NT2/D1 (cell line): ENCODE results near the gene NKG7.

Experiments
- DNase-seq: peaks from one replicate; pipeline ENCODE4 v3.0.0-alpha.2; 2011; ENCODE audit warnings: low read depth, low spot score
- H3K27me3 ChIP-seq: 2 replicates; pipeline ENCODE4 v1.6.0; 2011; ENCODE audit warnings: mild to moderate bottlenecking; ENCODE audit not compliant: insufficient read length, insufficient read depth
- H3K36me3 ChIP-seq: 2 replicates; pipeline ENCODE4 v1.6.1; 2011; ENCODE audit warnings: mild to moderate bottlenecking, low read length, mixed read lengths; ENCODE audit not compliant: insufficient read depth, insufficient read length
- H3K4me1 ChIP-seq: 2 replicates; pipeline ENCODE4 v1.5.1; 2011; ENCODE audit not compliant: insufficient read depth, insufficient read length
- H3K4me3 ChIP-seq: 2 replicates; pipeline ENCODE4 v1.5.1; 2011; ENCODE audit warnings: low read depth; ENCODE audit not compliant: insufficient read length
- H3K9ac ChIP-seq: 2 replicates; pipeline ENCODE4 v1.6.0; 2011; ENCODE audit warnings: low read depth; ENCODE audit not compliant: insufficient read length
- H3K9me3 ChIP-seq: 2 replicates; pipeline ENCODE4 v1.5.1; 2011; ENCODE audit warnings: mild to moderate bottlenecking, low read length; ENCODE audit not compliant: insufficient read depth
- SUZ12 ChIP-seq: IDR thresholded peaks from 2 replicates; pipeline ENCODE4 v1.6.1; 2011; ENCODE audit not compliant: insufficient read length, insufficient read depth; ENCODE audit errors: extremely low read depth
- YY1 ChIP-seq: IDR thresholded peaks from 2 replicates; pipeline ENCODE4 v1.6.1; 2011; ENCODE audit not compliant: insufficient read length, insufficient read depth
- ZNF274 ChIP-seq: IDR thresholded peaks from 2 replicates; pipeline ENCODE4 v1.6.1; 2011; ENCODE audit warnings: mild to moderate bottlenecking, low read depth, low read length

Gene NKG7

DNA sequence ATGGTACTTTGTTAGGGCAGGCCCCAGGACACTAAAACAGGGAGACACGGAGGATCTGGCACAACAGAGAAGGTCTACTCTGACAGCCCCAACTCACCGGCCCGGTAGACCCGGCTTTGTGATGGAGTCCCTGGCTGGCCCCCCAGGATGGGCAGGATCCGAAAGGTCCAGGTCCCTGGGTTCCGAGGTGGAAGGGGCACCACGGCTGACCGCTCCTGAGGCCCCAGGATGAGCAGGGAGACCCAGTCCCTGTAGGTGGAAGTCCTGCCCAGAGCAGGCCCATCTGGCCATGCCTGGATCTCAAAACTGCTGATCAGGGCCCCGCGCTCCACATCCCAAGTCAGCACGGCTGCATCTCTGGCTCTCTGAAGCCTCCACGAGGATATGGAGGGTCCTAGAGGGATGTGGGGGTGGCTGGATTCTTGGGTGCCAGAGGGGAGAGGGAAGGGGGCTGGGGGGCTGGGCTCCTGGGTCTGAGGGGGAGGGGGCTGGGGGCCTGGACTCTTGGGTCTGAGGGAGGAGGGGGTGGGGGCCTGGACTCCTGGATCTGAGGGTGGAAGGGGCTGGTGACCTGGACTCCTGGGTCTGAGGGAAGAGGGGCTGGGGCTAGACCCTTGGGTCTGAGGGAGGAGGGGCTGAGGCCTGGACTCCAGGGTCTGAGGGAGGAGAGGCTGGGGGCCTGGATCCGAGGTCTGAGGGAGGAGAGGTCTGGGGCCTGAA is 35.2 kb downstream of the NKG7 start:
- peaks cover 3% of the 10 kb centered on the region for H3K36me3 ChIP-seq
- H3K4me1 ChIP-seq, result peaks cover 5% of the 10 kb centered on the region
- H3K9ac ChIP-seq, result no peak overlapping the region
- H3K9me3 ChIP-seq, result no peaks in the 10 kb centered on the region
- peaks cover 5% of the 10 kb centered on the region for H3K27me3 ChIP-seq
- no peak for TF ChIP-seq SUZ12
- no peak for TF ChIP-seq YY1
- no peak for TF ChIP-seq ZNF274
- no peak for DNase-seq
- no peak overlapping the region for H3K4me3 ChIP-seq

DNA sequence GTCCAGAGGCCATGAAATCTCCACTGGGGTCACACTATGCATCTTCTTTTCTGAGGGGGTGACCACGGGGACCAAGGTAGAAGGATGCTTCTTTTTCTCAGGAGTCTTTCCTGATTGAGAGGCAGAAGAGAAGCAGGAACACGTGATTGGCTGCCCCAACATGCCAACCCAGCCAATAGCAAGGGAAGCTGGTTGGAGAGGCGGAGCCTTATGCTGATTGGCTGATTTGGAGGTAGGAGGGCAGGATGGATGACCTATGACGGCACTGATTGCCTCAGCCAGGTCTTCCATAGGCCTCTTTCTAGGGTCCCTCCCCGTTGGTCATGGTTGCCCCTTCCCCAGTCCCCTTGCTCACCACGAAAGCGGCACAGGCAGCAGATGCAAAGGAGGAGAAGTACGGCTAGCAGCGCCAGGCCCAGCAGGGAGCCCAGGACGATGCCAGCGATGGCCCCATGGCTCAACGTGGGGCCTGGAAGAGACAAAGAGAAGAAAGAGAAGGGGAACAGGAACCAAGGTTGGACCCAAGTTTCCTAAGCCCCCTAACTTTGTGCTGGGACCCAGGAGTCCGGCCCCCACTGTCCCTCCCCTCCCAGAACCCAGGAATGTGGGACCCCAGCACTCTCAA is 38.5 kb downstream of the NKG7 start:
- TF ChIP-seq SUZ12 (no peak), ZNF274 (no peak), YY1 (no peak)
- Histone ChIP-seq H3K4me3 (no peak overlapping the region), H3K4me1 (no peaks in the 10 kb centered on the region), H3K9me3 (peaks cover 4% of the 10 kb centered on the region; the same call in 1 of the 2 replicates), H3K27me3 (no peaks in the 10 kb centered on the region), H3K36me3 (peaks cover 18% of the 10 kb centered on the region), H3K9ac (no peak overlapping the region)
- DNase-seq, result no peak

- H3K27me3 ChIP-seq, result no peaks in the 10 kb centered on the region
- peaks cover 3% of the 10 kb centered on the region for H3K4me1 ChIP-seq
- H3K4me3 ChIP-seq, result no peak overlapping the region
- no peak for TF ChIP-seq YY1
- no peak for TF ChIP-seq SUZ12
- no peak for TF ChIP-seq ZNF274
- DNase-seq, result no peak
- H3K36me3 ChIP-seq, result peaks cover 15% of the 10 kb centered on the region
- H3K9ac ChIP-seq, result no peak overlapping the region
- peaks cover 4% of the 10 kb centered on the region; the same call in 1 of the 2 replicates for H3K9me3 ChIP-seq
Observed at GRCh38 chr19:51331716-51332115, 40.7 kb downstream of the NKG7 start.

DNA sequence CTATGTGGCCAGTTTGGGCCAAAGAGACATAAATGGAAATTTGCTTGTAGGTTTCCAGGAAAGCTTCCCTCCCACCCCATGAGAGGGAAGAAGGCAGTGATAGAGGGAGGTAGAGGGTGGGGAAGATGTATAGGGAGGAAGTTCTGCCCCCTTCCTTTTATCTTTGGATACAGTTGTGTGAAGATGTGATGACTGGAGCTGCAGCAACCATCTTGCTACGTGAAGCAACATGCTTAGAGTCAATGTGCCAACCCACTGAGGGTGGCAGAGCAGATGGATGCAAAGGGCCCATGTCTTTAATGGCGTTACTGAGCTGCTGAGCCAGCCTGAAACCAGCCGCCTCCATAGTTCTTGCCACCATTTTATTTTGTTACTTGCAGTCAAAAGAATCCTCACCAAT is 41.3 kb downstream of the NKG7 start:
- peaks cover 3% of the 10 kb centered on the region for H3K4me1 ChIP-seq
- H3K27me3 ChIP-seq, result no peaks in the 10 kb centered on the region
- TF ChIP-seq YY1 (no peak), SUZ12 (no peak), ZNF274 (no peak)
- H3K36me3 ChIP-seq, result peaks cover 15% of the 10 kb centered on the region
- no peak overlapping the region for H3K9ac ChIP-seq
- no peak overlapping the region for H3K4me3 ChIP-seq
- H3K9me3 ChIP-seq, result peaks cover 4% of the 10 kb centered on the region; the same call in 1 of the 2 replicates
- no peak for DNase-seq

- Histone ChIP-seq H3K4me1 (peaks cover 3% of the 10 kb centered on the region), H3K9me3 (peaks cover 4% of the 10 kb centered on the region; the same call in 1 of the 2 replicates), H3K27me3 (no peaks in the 10 kb centered on the region), H3K4me3 (no peak overlapping the region), H3K9ac (no peak overlapping the region), H3K36me3 (peaks cover 15% of the 10 kb centered on the region)
- DNase-seq, result no peak
- TF ChIP-seq ZNF274, result no peak
- no peak for TF ChIP-seq YY1
- TF ChIP-seq SUZ12, result no peak
Observed at GRCh38 chr19:51330366-51330765, 42.1 kb downstream of the NKG7 start.

DNA sequence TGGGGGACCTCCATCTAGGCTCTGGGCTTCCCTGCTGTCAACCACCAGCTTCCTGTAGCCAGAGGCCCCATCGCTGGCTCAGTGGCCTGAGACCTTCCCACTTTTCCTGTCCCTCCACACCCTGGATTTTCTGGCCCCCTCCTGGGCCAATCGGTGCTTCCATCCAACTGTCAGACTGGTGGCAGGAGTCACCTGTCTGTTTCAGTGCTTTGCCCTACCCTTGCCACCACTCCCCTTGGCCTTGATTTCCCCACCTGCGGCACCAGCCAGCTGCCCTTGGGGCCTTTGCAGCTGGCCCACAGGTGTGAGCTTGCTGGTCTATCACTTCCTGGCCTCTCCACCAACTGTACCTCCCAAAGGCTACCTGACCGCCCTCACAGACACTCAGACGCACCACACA is 43.0 kb downstream of the NKG7 start:
- Histone ChIP-seq H3K36me3 (peaks cover 15% of the 10 kb centered on the region), H3K9me3 (peaks cover 4% of the 10 kb centered on the region; the same call in 1 of the 2 replicates), H3K4me1 (peaks cover 3% of the 10 kb centered on the region), H3K9ac (no peak overlapping the region), H3K4me3 (no peak overlapping the region), H3K27me3 (no peaks in the 10 kb centered on the region)
- DNase-seq, result no peak
- no peak for TF ChIP-seq YY1
- no peak for TF ChIP-seq ZNF274
- no peak for TF ChIP-seq SUZ12
